HepG2 (cell line): ENCODE results near the gene INF2. TPM values are rescaled to one million over a fixed set of nuclear protein-coding genes. Genes with fewer than 3 reads are reported as not detected.

Experiments
- CSRNP1 ChIP-seq: sonication (generic); formaldehyde crosslinking; IDR thresholded peaks from 2 replicates; pipeline ENCODE4 v1.8.1; 2023; ENCODE audit warnings: mild to moderate bottlenecking, missing genetic modification reagents
- DNMT1 ChIP-seq: sonication (generic); formaldehyde crosslinking; IDR thresholded peaks from 2 replicates; pipeline ENCODE4 v1.5.1; 2020; ENCODE audit warnings: mild to moderate bottlenecking, missing genetic modification reagents
- ELF3 ChIP-seq: IDR thresholded peaks from 2 replicates; pipeline ENCODE4 v1.6.1; 2016; ENCODE audit warnings: missing genetic modification reagents, missing compliant biosample characterization
- EP300 ChIP-seq, 3 experiments: sonication (generic) in 1 of 3; formaldehyde crosslinking in 1 of 3; IDR thresholded peaks; 2 replicates each; pipeline versions ENCODE4 v1.5.1 to v1.6.1; 2011 to 2020; ENCODE audit warnings: low read depth in 2 of 3, low read length in 2 of 3, borderline replicate concordance in 1 of 3, improper control_type of control experiment in 1 of 3, mild to moderate bottlenecking in 1 of 3, missing genetic modification reagents in 1 of 3, moderate library complexity in 1 of 3
- GFI1 ChIP-seq: sonication (generic); formaldehyde crosslinking; IDR thresholded peaks from 2 replicates; pipeline ENCODE4 v1.5.0; 2020; ENCODE audit warnings: missing genetic modification reagents, mild to moderate bottlenecking, borderline replicate concordance
- HMGA1 ChIP-seq: sonication (generic); formaldehyde crosslinking; conservative IDR thresholded peaks from 2 replicates; pipeline ENCODE4 v1.4.0; 2020; ENCODE audit warnings: missing genetic modification reagents
- MIER2 ChIP-seq: IDR thresholded peaks from 2 replicates; pipeline ENCODE4 v1.6.1; 2016; ENCODE audit warnings: missing biosample characterization, missing genetic modification reagents
- MTF1 ChIP-seq: sonication (generic); formaldehyde crosslinking; IDR thresholded peaks from 2 replicates; pipeline ENCODE4 v1.5.0; 2020; ENCODE audit warnings: missing genetic modification reagents
- MXD1 ChIP-seq: sonication (generic); formaldehyde crosslinking; IDR thresholded peaks from 2 replicates; pipeline ENCODE4 v1.4.0; 2020; ENCODE audit warnings: mild to moderate bottlenecking, missing genetic modification reagents
- PHB2 ChIP-seq: fragments of 450-650 bp; IDR thresholded peaks from 2 replicates; pipeline ENCODE4 v1.6.1; 2018; ENCODE audit not compliant: partially characterized antibody
- SIX4 ChIP-seq: sonication (generic); formaldehyde crosslinking; IDR thresholded peaks from 2 replicates; pipeline ENCODE4 v1.4.0; 2020; ENCODE audit warnings: missing genetic modification reagents
- SOX6 ChIP-seq, 2 experiments: fragments of 450-650 bp in 1 of 2; sonication (generic) in 1 of 2; formaldehyde crosslinking in 1 of 2; IDR thresholded peaks; 2 replicates each; pipeline versions ENCODE4 v1.4.0 to v1.6.1; 2017 to 2020; ENCODE audit warnings: antibody characterized with exemption in 1 of 2, mild to moderate bottlenecking in 1 of 2, missing genetic modification reagents in 1 of 2
- THAP11 ChIP-seq: IDR thresholded peaks from 2 replicates; pipeline ENCODE4 v1.6.1; 2016; ENCODE audit warnings: missing biosample characterization, missing genetic modification reagents
- ZBTB1 ChIP-seq: sonication (generic); formaldehyde crosslinking; IDR thresholded peaks from 2 replicates; pipeline ENCODE4 v1.4.0; 2020; ENCODE audit warnings: missing genetic modification reagents, borderline replicate concordance
- ZFP90 ChIP-seq: sonication (generic); formaldehyde crosslinking; IDR thresholded peaks from 2 replicates; pipeline ENCODE4 v1.8.0; 2022; ENCODE audit warnings: missing genetic modification reagents, mild to moderate bottlenecking, inconsistent platforms, borderline replicate concordance
- ZFP91 ChIP-seq: sonication (generic); formaldehyde crosslinking; IDR thresholded peaks from 2 replicates; pipeline ENCODE4 v1.9.0; 2022; ENCODE audit warnings: missing genetic modification reagents, mild to moderate bottlenecking, borderline replicate concordance
- ZKSCAN8 ChIP-seq: IDR thresholded peaks from 2 replicates; pipeline ENCODE4 v1.6.1; 2016; ENCODE audit warnings: borderline replicate concordance, missing genetic modification reagents, missing compliant biosample characterization
- ZNF260 ChIP-seq: sonication (generic); formaldehyde crosslinking; IDR thresholded peaks from 2 replicates; pipeline ENCODE4 v1.4.0; 2020; ENCODE audit warnings: missing genetic modification reagents, low read depth, mild to moderate bottlenecking, borderline replicate concordance
- ZNF446 ChIP-seq: sonication (generic); formaldehyde crosslinking; IDR thresholded peaks from 2 replicates; pipeline ENCODE4 v1.5.0; 2020; ENCODE audit warnings: mild to moderate bottlenecking, missing genetic modification reagents
- ZNF543 ChIP-seq: sonication (generic); formaldehyde crosslinking; IDR thresholded peaks from 2 replicates; pipeline ENCODE4 v1.4.0; 2020; ENCODE audit warnings: mild to moderate bottlenecking, missing genetic modification reagents
- ZNF576 ChIP-seq: sonication (generic); formaldehyde crosslinking; IDR thresholded peaks from 2 replicates; pipeline ENCODE4 v1.4.0; 2020; ENCODE audit warnings: mild to moderate bottlenecking, missing genetic modification reagents
- ZNF660 ChIP-seq: sonication (generic); formaldehyde crosslinking; IDR thresholded peaks from 2 replicates; pipeline ENCODE4 v1.5.1; 2020; ENCODE audit warnings: mild to moderate bottlenecking, low read depth, missing genetic modification reagents, borderline replicate concordance
- ZNF691 ChIP-seq: sonication (generic); formaldehyde crosslinking; IDR thresholded peaks from 2 replicates; pipeline ENCODE4 v1.4.0; 2020; ENCODE audit warnings: missing genetic modification reagents, low read depth, mild to moderate bottlenecking, borderline replicate concordance
- ZNF703 ChIP-seq: sonication (generic); formaldehyde crosslinking; IDR thresholded peaks from 2 replicates; pipeline ENCODE4 v1.5.1; 2020; ENCODE audit warnings: missing genetic modification reagents, mild to moderate bottlenecking, moderate library complexity, borderline replicate concordance
- polyA plus RNA-seq, 8 experiments: library from polyadenylated mRNA; depleted of rRNA in 3 of 8; stranded (reverse) in 7 of 8; unstranded in 1 of 8; fragments of >200 nt; fragmentation: Illumina TruSeq in 4 of 8; extraction: Trizol in 4 of 8; gene quantifications; 2 replicates each; pipeline versions ENCODE4 v1.2.1 to v1.2.3, GENCODE V29; 2011 to 2016; ENCODE audit warnings: low read depth in 4 of 8, missing spikeins in 1 of 8, mixed read lengths in 1 of 8; ENCODE audit not compliant: insufficient read depth in 1 of 8
- total RNA-seq, 5 experiments: library from RNA; depleted of rRNA; stranded (reverse); fragments of >200 nt; fragmentation: Illumina TruSeq; extraction: Trizol; gene quantifications; 2 replicates each; pipeline ENCODE4 v1.2.3, GENCODE V29; 2016; ENCODE audit warnings: low read depth in 1 of 5

The INF2 gene
- total and polyA plus RNA-seq, 2 of the 13 experiments (the other 11 are each of a cell fraction or from before 2014, with no cell fraction given) = 16.4 to 26.4 TPM

- TF ChIP-seq ZFP91 (CRISPR knock-in tag) (peak; percentile 83), MTF1 (CRISPR knock-in tag) (no peak), GFI1 (CRISPR knock-in tag) (0 out of 2 replicates have a peak, but pooled peaks have one; percentile 13), ZBTB1 (CRISPR knock-in tag) (no peak), ZNF543 (no peak; the same call in 1 of the 2 replicates), SOX6 (IDR thresholded peaks at IDR 0.05) (no peak), SOX6 (CRISPR knock-in tag; IDR thresholded peaks at IDR 0.05) (peak; percentile 46), ZNF703 (CRISPR knock-in tag) (peak; percentile 75; the same call in 1 of the 2 replicates), MXD1 (CRISPR knock-in tag) (peak; percentile 92), ELF3 (CRISPR knock-in tag) (peak; percentile 76), ZNF260 (CRISPR knock-in tag) (no peak), ZNF660 (CRISPR knock-in tag) (no peak), EP300 (IDR thresholded peaks at IDR 0.05; ENCODE audit: low read depth in 2 of 2, low read length in 2 of 2) (peak in 1 of 2 experiments; percentile 9; a peak in 1 of 4 replicates), EP300 (CRISPR knock-in tag; IDR thresholded peaks at IDR 0.05; ENCODE audit: borderline replicate concordance) (peak; percentile 55; the same call in 1 of the 2 replicates), MIER2 (no peak), ZKSCAN8 (CRISPR knock-in tag) (no peak), THAP11 (CRISPR knock-in tag) (peak; percentile 60), CSRNP1 (0 out of 2 replicates have a peak, but pooled peaks have one; percentile 87), PHB2 (no peak), DNMT1 (CRISPR knock-in tag) (peak; percentile 85; the same call in 1 of the 2 replicates), HMGA1 (CRISPR knock-in tag) (no peak), ZFP90 (CRISPR knock-in tag) (peak; percentile 0; the same call in 1 of the 2 replicates), ZNF446 (no peak), ZNF691 (peak; percentile 96), ZNF576 (peak; percentile 38; the same call in 1 of the 2 replicates), SIX4 (no peak)
Observed at GRCh38 chr14:104734991-104735779, 45.8 kb downstream of the INF2 start (continued).
